Measurements from ENCODE around the gene ZNF609. TPM values are rescaled to one million over a fixed set of nuclear protein-coding genes. Genes with fewer than 3 reads are reported as not detected.

ZNF609 gene
- total and polyA plus RNA-seq, 2 donors = 15.0 to 23.7 TPM

- WGBS = 31% methylated on average over 1 of the region's 1 CpG
- no peak for DNase-seq (ENCODE audit: extremely low spot score)
- Histone ChIP-seq H3K4me1 (ENCODE audit: insufficient read depth) (peaks cover 3% of the 10 kb centered on the region), H3K27ac (ENCODE audit: low read depth) (no peak overlapping the region), H3K36me3 (ENCODE audit: insufficient read depth) (peaks cover 5% of the 10 kb centered on the region), H3K4me3 (ENCODE audit: low read depth, low read length) (no peak overlapping the region)
Measured at GRCh38 chr15:64501396-64501715, 41.0 kb downstream of the ZNF609 start.

- no peak overlapping the region for H3K4me3 ChIP-seq (ENCODE audit: low read depth, low read length)
- no peak for DNase-seq (ENCODE audit: extremely low spot score)
- peaks cover 5% of the 10 kb centered on the region for H3K36me3 ChIP-seq (ENCODE audit: insufficient read depth)
- H3K4me1 ChIP-seq (ENCODE audit: insufficient read depth) = peaks cover 3% of the 10 kb centered on the region
- 71% methylated on average over 2 of the region's 2 CpGs for WGBS
- H3K27ac ChIP-seq (ENCODE audit: low read depth) = no peak overlapping the region
Measured at GRCh38 chr15:64502151-64502550, 41.8 kb downstream of the ZNF609 start.

GRCh38 chr15:64502551-64502950, 42.2 kb downstream of the ZNF609 start:
- no peak overlapping the region for H3K27ac ChIP-seq (ENCODE audit: low read depth)
- WGBS = 80% methylated on average over 3 of the region's 3 CpGs
- DNase-seq (ENCODE audit: extremely low spot score) = no peak
- H3K4me1 ChIP-seq (ENCODE audit: insufficient read depth) = peaks cover 3% of the 10 kb centered on the region
- H3K4me3 ChIP-seq (ENCODE audit: low read depth, low read length) = no peak overlapping the region
- H3K36me3 ChIP-seq (ENCODE audit: insufficient read depth) = peaks cover 5% of the 10 kb centered on the region

GRCh38 chr15:64503197-64503596, 42.8 kb downstream of the ZNF609 start:
- 37% methylated on average over 4 of the region's 4 CpGs for WGBS

GRCh38 chr15:64503640-64504039, 43.3 kb downstream of the ZNF609 start:
- WGBS = 38% methylated on average over 1 of the region's 1 CpG
- Histone ChIP-seq H3K36me3 (ENCODE audit: insufficient read depth) (peaks cover 5% of the 10 kb centered on the region), H3K4me3 (ENCODE audit: low read depth, low read length) (no peak overlapping the region), H3K4me1 (ENCODE audit: insufficient read depth) (peaks cover 3% of the 10 kb centered on the region), H3K27ac (ENCODE audit: low read depth) (peak overlapping the region; percentile 45)
- no peak for DNase-seq (ENCODE audit: extremely low spot score)

More at GRCh38 chr15:64503197-64503596, 42.8 kb downstream of the ZNF609 start:
- Histone ChIP-seq H3K27ac (ENCODE audit: low read depth) (peak overlapping the region; percentile 45), H3K4me1 (ENCODE audit: insufficient read depth) (peaks cover 3% of the 10 kb centered on the region), H3K4me3 (ENCODE audit: low read depth, low read length) (no peak overlapping the region), H3K36me3 (ENCODE audit: insufficient read depth) (peaks cover 5% of the 10 kb centered on the region)
- DNase-seq (ENCODE audit: extremely low spot score) = no peak

- no peaks in the 10 kb centered on the region for H3K36me3 ChIP-seq (ENCODE audit: insufficient read depth)
- no peak overlapping the region for H3K27ac ChIP-seq (ENCODE audit: low read depth)
- peaks cover 3% of the 10 kb centered on the region for H3K4me1 ChIP-seq (ENCODE audit: insufficient read depth)
- WGBS = 20% methylated on average over 3 of the region's 3 CpGs
- H3K4me3 ChIP-seq (ENCODE audit: low read depth, low read length) = no peak overlapping the region
- DNase-seq (ENCODE audit: extremely low spot score) = peak; percentile 67
Measured at GRCh38 chr15:64507293-64507802, 47.0 kb downstream of the ZNF609 start.

GRCh38 chr15:64507845-64508244, 47.5 kb downstream of the ZNF609 start:
- H3K27ac ChIP-seq (ENCODE audit: low read depth) = peak overlapping the region; percentile 38
- no peak for DNase-seq (ENCODE audit: extremely low spot score)
- 76% methylated on average over 2 of the region's 2 CpGs for WGBS
- no peak overlapping the region for H3K4me3 ChIP-seq (ENCODE audit: low read depth, low read length)
- no peaks in the 10 kb centered on the region for H3K36me3 ChIP-seq (ENCODE audit: insufficient read depth)
- H3K4me1 ChIP-seq (ENCODE audit: insufficient read depth) = peaks cover 3% of the 10 kb centered on the region

- Histone ChIP-seq H3K27ac (ENCODE audit: low read depth) (peak overlapping the region; percentile 32), H3K4me3 (ENCODE audit: low read depth, low read length) (no peak overlapping the region), H3K36me3 (ENCODE audit: insufficient read depth) (no peaks in the 10 kb centered on the region), H3K4me1 (ENCODE audit: insufficient read depth) (no peaks in the 10 kb centered on the region)
- DNase-seq (ENCODE audit: extremely low spot score) = no peak
- 87% methylated on average over 3 of the region's 3 CpGs for WGBS
Measured at GRCh38 chr15:64513823-64514222, 53.4 kb downstream of the ZNF609 start.

GRCh38 chr15:64515196-64515595, 54.8 kb downstream of the ZNF609 start:
- no peak overlapping the region for H3K4me3 ChIP-seq (ENCODE audit: low read depth, low read length)
- no peak for DNase-seq (ENCODE audit: extremely low spot score)
- no peak overlapping the region for H3K27ac ChIP-seq (ENCODE audit: low read depth)
- 65% methylated on average over 2 of the region's 2 CpGs for WGBS
- no peaks in the 10 kb centered on the region for H3K36me3 ChIP-seq (ENCODE audit: insufficient read depth)
- no peaks in the 10 kb centered on the region for H3K4me1 ChIP-seq (ENCODE audit: insufficient read depth)

- Histone ChIP-seq H3K27ac (ENCODE audit: low read depth) (no peak overlapping the region), H3K36me3 (ENCODE audit: insufficient read depth) (no peaks in the 10 kb centered on the region), H3K4me3 (ENCODE audit: low read depth, low read length) (no peak overlapping the region), H3K4me1 (ENCODE audit: insufficient read depth) (no peaks in the 10 kb centered on the region)
- DNase-seq (ENCODE audit: extremely low spot score) = no peak
- WGBS = 95% methylated on average over 9 of the region's 9 CpGs
Measured at GRCh38 chr15:64515825-64516224, 55.4 kb downstream of the ZNF609 start.

GRCh38 chr15:64519897-64520296, 59.5 kb downstream of the ZNF609 start:
- Histone ChIP-seq H3K4me1 (ENCODE audit: insufficient read depth) (peaks cover 2% of the 10 kb centered on the region), H3K36me3 (ENCODE audit: insufficient read depth) (no peaks in the 10 kb centered on the region), H3K4me3 (ENCODE audit: low read depth, low read length) (no peak overlapping the region), H3K27ac (ENCODE audit: low read depth) (no peak overlapping the region)
- DNase-seq (ENCODE audit: extremely low spot score) = no peak

- WGBS = 49% methylated on average over 1 of the region's 1 CpG
- H3K36me3 ChIP-seq (ENCODE audit: insufficient read depth) = no peaks in the 10 kb centered on the region
- no peak for DNase-seq (ENCODE audit: extremely low spot score)
- no peak overlapping the region for H3K4me3 ChIP-seq (ENCODE audit: low read depth, low read length)
- H3K4me1 ChIP-seq (ENCODE audit: insufficient read depth) = peaks cover 2% of the 10 kb centered on the region
- H3K27ac ChIP-seq (ENCODE audit: low read depth) = peak overlapping the region; percentile 27
Measured at GRCh38 chr15:64521201-64521600, 60.8 kb downstream of the ZNF609 start.

- Histone ChIP-seq H3K27ac (ENCODE audit: low read depth) (peak overlapping the region; percentile 27), H3K4me1 (ENCODE audit: insufficient read depth) (peaks cover 2% of the 10 kb centered on the region), H3K4me3 (ENCODE audit: low read depth, low read length) (no peak overlapping the region), H3K36me3 (ENCODE audit: insufficient read depth) (no peaks in the 10 kb centered on the region)
- no peak for DNase-seq (ENCODE audit: extremely low spot score)
- WGBS = 15% methylated on average over 3 of the region's 3 CpGs
Measured at GRCh38 chr15:64521726-64522164, 61.4 kb downstream of the ZNF609 start.

GRCh38 chr15:64522226-64522823, 61.9 kb downstream of the ZNF609 start:
- Histone ChIP-seq H3K4me1 (ENCODE audit: insufficient read depth) (peaks cover 2% of the 10 kb centered on the region), H3K4me3 (ENCODE audit: low read depth, low read length) (no peak overlapping the region)

GRCh38 chr15:64523240-64523639, 62.9 kb downstream of the ZNF609 start:
- no peaks in the 10 kb centered on the region for H3K36me3 ChIP-seq (ENCODE audit: insufficient read depth)
- no peak overlapping the region for H3K27ac ChIP-seq (ENCODE audit: low read depth)
- no peak overlapping the region for H3K4me3 ChIP-seq (ENCODE audit: low read depth, low read length)
- DNase-seq (ENCODE audit: extremely low spot score) = no peak
- H3K4me1 ChIP-seq (ENCODE audit: insufficient read depth) = peaks cover 2% of the 10 kb centered on the region
- 96% methylated on average over 5 of the region's 5 CpGs for WGBS

More at GRCh38 chr15:64522226-64522823, 61.9 kb downstream of the ZNF609 start:
- no peaks in the 10 kb centered on the region for H3K36me3 ChIP-seq (ENCODE audit: insufficient read depth)
- 42% methylated on average over 1 of the region's 1 CpG for WGBS
- no peak for DNase-seq (ENCODE audit: extremely low spot score)
- no peak overlapping the region for H3K27ac ChIP-seq (ENCODE audit: low read depth)
